T-helper 1 cell (primary cell): ENCODE results near the gene CCPG1.

Experiments used
- DNase-seq, 5 donors: peaks; one replicate each; pipeline ENCODE4 v3.0.0-alpha.2; 2012 to 2020

The CCPG1 gene

DNA sequence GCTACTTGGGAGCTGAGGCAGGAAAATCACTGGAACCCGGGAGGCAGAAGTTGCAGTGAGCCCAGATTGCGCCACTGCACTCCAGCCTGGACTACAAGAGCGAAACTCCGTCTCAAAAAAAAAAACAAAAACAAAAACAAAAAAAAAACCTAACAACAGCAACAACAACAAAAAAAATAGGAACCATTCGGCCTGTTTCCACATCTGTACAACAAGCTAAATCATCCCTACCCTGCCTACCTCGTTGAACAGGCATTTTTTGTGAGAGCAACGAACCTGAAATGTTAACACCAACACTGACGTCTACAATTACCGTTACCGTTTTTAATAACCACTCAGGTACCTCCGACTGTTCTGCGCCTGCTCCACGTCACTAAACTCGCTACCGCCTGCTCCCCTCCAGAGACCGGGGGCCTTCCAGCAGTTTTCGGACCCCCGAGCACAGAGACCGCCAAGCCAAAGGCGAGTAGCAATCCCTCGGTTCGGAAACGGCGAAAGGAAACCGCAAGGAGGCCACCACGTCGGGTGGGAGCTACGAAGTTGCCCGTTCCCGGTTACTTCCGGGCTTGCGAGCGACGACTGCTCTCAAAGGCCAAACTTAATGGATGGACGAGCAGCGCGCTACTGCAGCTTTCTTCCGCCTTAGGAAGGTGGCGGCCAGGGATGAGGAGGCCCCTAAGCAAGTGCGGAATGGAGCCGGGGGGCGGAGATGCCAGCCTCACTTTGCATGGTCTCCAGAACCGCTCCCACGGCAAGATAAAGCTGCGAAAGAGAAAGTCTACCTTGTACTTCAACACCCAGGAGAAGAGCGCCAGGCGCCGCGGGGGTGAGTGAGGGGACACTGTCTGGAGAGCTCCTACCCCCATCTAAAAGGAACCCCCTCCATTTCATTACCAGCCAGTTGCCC is 89.3 kb downstream of the CCPG1 start, which contains the start of the genes PIGB and PIGBOS1:
Gene PIGB, plus strand, starts transcription at position 635 of the 907 bp plus-strand sequence. Its CDS starts 29 bp downstream, at position 664.
Gene PIGBOS1, minus strand, starts transcription at position 536 of the 907 bp plus-strand sequence. CDS start 1,331 bp downstream, outside the sequence.
- DNase-seq, result peak; percentile 49 to 89 (median 63)
